ENCODE data around the gene DACH1. TPM values are rescaled to one million over a fixed set of nuclear protein-coding genes. Genes with fewer than 3 reads are reported as not detected.

Gene DACH1
- total RNA-seq, 1 experiment from 2014 or later, result 0.11 TPM

- ChIA-PET POLR2A (ENCODE audit: low non-redundant PET) (no interaction called here), CTCF (no interaction called here)
- H3K4me1 ChIP-seq (ENCODE audit: insufficient read depth, low read length, poor library complexity, severe bottlenecking), result peaks cover 12% of the 10 kb centered on the region
- DNase-seq (ENCODE audit: low spot score), result no peak
- no peaks in the 10 kb centered on the region for H3K9me3 ChIP-seq (ENCODE audit: low read depth, low read length, poor library complexity, severe bottlenecking)
- BruUV-seq (replicated peaks), result no TSS peak
- no peak overlapping the region for H3K27ac ChIP-seq (ENCODE audit: low read depth, low read length, poor library complexity, severe bottlenecking)
- H3K36me3 ChIP-seq (ENCODE audit: insufficient read depth, low read length, poor library complexity, severe bottlenecking), result no peaks in the 10 kb centered on the region
- TF ChIP-seq EZH2 (IDR thresholded peaks at IDR 0.05; ENCODE audit: borderline replicate concordance, low read depth, low read length, poor library complexity, severe bottlenecking) (no peak), CTCF (conservative IDR thresholded peaks at IDR 0.05; ENCODE audit: low read depth, low read length) (no peak)
- intact Hi-C loops (cut with micrococcal nuclease; ENCODE audit: unreplicated experiment), result no loop called here
- H3K27me3 ChIP-seq (replicated peaks; ENCODE audit: insufficient read depth, low read depth, low read length, poor library complexity), result no peaks in the 10 kb centered on the region
- no peak overlapping the region for H3K4me3 ChIP-seq (ENCODE audit: low read depth, low read length, poor library complexity, severe bottlenecking)
Measured at GRCh38 chr13:71464686-71465085, 402.3 kb downstream of the DACH1 start.

DNA sequence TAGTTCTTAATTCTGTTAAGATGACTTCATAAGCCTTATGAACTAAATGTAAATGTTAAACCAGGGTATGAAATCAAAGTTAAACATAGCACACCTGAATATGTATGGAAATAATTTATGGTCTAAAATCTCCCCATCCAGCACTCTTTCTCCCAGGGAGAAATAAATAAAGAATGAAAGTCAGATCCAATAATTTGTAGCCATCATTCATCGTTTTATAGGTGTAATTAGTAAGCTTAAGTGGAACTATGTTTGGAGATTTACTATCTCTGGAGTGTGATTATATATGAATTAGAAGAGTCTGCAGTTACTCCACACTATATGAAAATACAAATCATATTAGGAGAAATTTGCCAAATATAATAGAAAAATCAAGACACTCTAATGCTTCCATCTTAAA lies 405.1 kb downstream of the DACH1 start:
- H3K4me1 ChIP-seq (ENCODE audit: insufficient read depth, low read length, poor library complexity, severe bottlenecking), result peaks cover 12% of the 10 kb centered on the region
- no peak overlapping the region for H3K27ac ChIP-seq (ENCODE audit: low read depth, low read length, poor library complexity, severe bottlenecking)
- intact Hi-C loops (cut with micrococcal nuclease; ENCODE audit: unreplicated experiment), result no loop called here
- POLR2A ChIA-PET (ENCODE audit: low non-redundant PET), result no interaction called here
- BruUV-seq (replicated peaks), result no TSS peak
- TF ChIP-seq EZH2 (IDR thresholded peaks at IDR 0.05; ENCODE audit: borderline replicate concordance, low read depth, low read length, poor library complexity, severe bottlenecking) (no peak), CTCF (conservative IDR thresholded peaks at IDR 0.05; ENCODE audit: low read depth, low read length) (no peak)
- no peaks in the 10 kb centered on the region for H3K27me3 ChIP-seq (replicated peaks; ENCODE audit: insufficient read depth, low read depth, low read length, poor library complexity)
- no peaks in the 10 kb centered on the region for H3K36me3 ChIP-seq (ENCODE audit: insufficient read depth, low read length, poor library complexity, severe bottlenecking)
- CTCF ChIA-PET, result no interaction called here
- DNase-seq (ENCODE audit: low spot score), result no peak
- H3K4me3 ChIP-seq (ENCODE audit: low read depth, low read length, poor library complexity, severe bottlenecking), result no peak overlapping the region
- no peaks in the 10 kb centered on the region for H3K9me3 ChIP-seq (ENCODE audit: low read depth, low read length, poor library complexity, severe bottlenecking)

GRCh38 chr13:71460211-71460610 lies 406.8 kb downstream of the DACH1 start:
- Histone ChIP-seq H3K27me3 (replicated peaks; ENCODE audit: insufficient read depth, low read depth, low read length, poor library complexity) (no peaks in the 10 kb centered on the region), H3K27ac (ENCODE audit: low read depth, low read length, poor library complexity, severe bottlenecking) (no peak overlapping the region), H3K4me3 (ENCODE audit: low read depth, low read length, poor library complexity, severe bottlenecking) (no peak overlapping the region), H3K36me3 (ENCODE audit: insufficient read depth, low read length, poor library complexity, severe bottlenecking) (no peaks in the 10 kb centered on the region), H3K4me1 (ENCODE audit: insufficient read depth, low read length, poor library complexity, severe bottlenecking) (peaks cover 12% of the 10 kb centered on the region), H3K9me3 (ENCODE audit: low read depth, low read length, poor library complexity, severe bottlenecking) (no peaks in the 10 kb centered on the region)
- CTCF ChIA-PET, result no interaction called here
- TF ChIP-seq EZH2 (IDR thresholded peaks at IDR 0.05; ENCODE audit: borderline replicate concordance, low read depth, low read length, poor library complexity, severe bottlenecking) (no peak), CTCF (conservative IDR thresholded peaks at IDR 0.05; ENCODE audit: low read depth, low read length) (no peak)
- POLR2A ChIA-PET (ENCODE audit: low non-redundant PET), result no interaction called here
- intact Hi-C loops (cut with micrococcal nuclease; ENCODE audit: unreplicated experiment), result no loop called here
- DNase-seq (ENCODE audit: low spot score), result no peak
- no TSS peak for BruUV-seq (replicated peaks)
